Activated naive CD4-positive, alpha-beta T cell treated with anti-CD3 and anti-CD28 coated beads for 36 hours (primary cell): Measurements from ENCODE around the gene ENO3. TPM values are rescaled to one million over a fixed set of nuclear protein-coding genes. Genes with fewer than 3 reads are reported as not detected.
A peak's percentile ranks its signal among the peaks of the same experiment; 100 is the strongest.

Source experiments
- CTCF ChIA-PET: fragments of 350-600 bp; sonication (Branson Sonifier 250); formaldehyde crosslinking; loops from one replicate; lab custom pipeline; 2021; ENCODE audit warnings: antibody characterized with exemption; lab: Charles Lee
- DNase-seq: peaks from one replicate; pipeline ENCODE4 v3.0.0-alpha.2; 2020
- H3K27ac Mint-ChIP-seq: one replicate; pipeline ENCODE4 v1.8.0; 2021; ENCODE audit warnings: mild to moderate bottlenecking, mixed read lengths
- H3K27me3 Mint-ChIP-seq: one replicate; pipeline ENCODE4 v1.8.0; 2021; ENCODE audit warnings: low read depth, mixed read lengths
- H3K36me3 Mint-ChIP-seq: one replicate; pipeline ENCODE4 v1.8.0; 2021; ENCODE audit warnings: low read depth, mixed read lengths
- H3K4me1 Mint-ChIP-seq: one replicate; pipeline ENCODE4 v1.8.0; 2021; ENCODE audit warnings: low read depth, mixed read lengths
- H3K4me3 Mint-ChIP-seq: one replicate; pipeline ENCODE4 v1.8.0; 2021; ENCODE audit warnings: mild to moderate bottlenecking, moderate library complexity, mixed read lengths
- H3K9me3 Mint-ChIP-seq: one replicate; pipeline ENCODE4 v1.8.0; 2021; ENCODE audit warnings: mixed read lengths
- intact Hi-C: fragments of 100-400 bp; cut with micrococcal nuclease; formaldehyde crosslinking; loops from one replicate; pipeline ENCODE4 v1.15.1; 2023
- total RNA-seq, 2 experiments: library from RNA; stranded (reverse); gene quantifications; one replicate each; pipeline ENCODE4 v1.2.3, GENCODE V29; 2021

Gene ENO3
- total RNA-seq, 2 experiments from 2014 or later = 26.7 to 28.9 TPM

GRCh38 chr17:4938688-4939545 lies 12.0 kb upstream of the ENO3 start:
- CTCF ChIA-PET = interaction anchor here (1.2 to 2.8 kb wide), 4 partner anchors 13 to 149 kb away, joined by 3 to 15 read pairs (median 4); partner anchors contain the start of gene C17orf107
- H3K27me3 Mint-ChIP-seq = peaks cover under 1% of the 10 kb centered on the region
- H3K4me3 Mint-ChIP-seq = peak overlapping the region; percentile 94
- H3K4me1 Mint-ChIP-seq = peaks cover 54% of the 10 kb centered on the region
- H3K9me3 Mint-ChIP-seq = no peaks in the 10 kb centered on the region
- H3K36me3 Mint-ChIP-seq = peaks cover 53% of the 10 kb centered on the region
- intact Hi-C loops = no loop called here
- peak overlapping the region; percentile 86 for H3K27ac Mint-ChIP-seq
- no peak for DNase-seq

- H3K4me1 Mint-ChIP-seq = peaks cover 54% of the 10 kb centered on the region
- peak; percentile 27 for DNase-seq
- peak overlapping the region; percentile 94 for H3K4me3 Mint-ChIP-seq
- peaks cover 57% of the 10 kb centered on the region for H3K36me3 Mint-ChIP-seq
- intact Hi-C loops = no loop called here
- CTCF ChIA-PET = interaction anchor here (1.2 to 2.8 kb wide), 5 partner anchors 13 to 149 kb away, joined by 3 to 15 read pairs (median 4); partner anchors contain the start of genes C17orf107 and SPAG7
- no peaks in the 10 kb centered on the region for H3K9me3 Mint-ChIP-seq
- no peaks in the 10 kb centered on the region for H3K27me3 Mint-ChIP-seq
- H3K27ac Mint-ChIP-seq = peak overlapping the region; percentile 86
Observed at GRCh38 chr17:4939546-4939795, 11.4 kb upstream of the ENO3 start.

GRCh38 chr17:4939796-4940554 lies 10.9 kb upstream of the ENO3 start, which contains the start of the genes RNF167 and SLC25A11:
TSS of gene RNF167 (plus strand) at chr17:4940268. CDS start at chr17:4940910, 642 bp downstream.
TSS of gene SLC25A11 (minus strand) at chr17:4940046. CDS start at chr17:4939910, 136 bp downstream.
- intact Hi-C loops = loop anchor here (1.0 to 10.0 kb wide), 11 partner anchors 8 to 975 kb away; partner anchors contain the start of genes ARRB2, ATP2A3, C17orf107 and CAMTA2
- peaks cover 56% of the 10 kb centered on the region for H3K4me1 Mint-ChIP-seq
- no peaks in the 10 kb centered on the region for H3K9me3 Mint-ChIP-seq
- CTCF ChIA-PET = interaction anchor here (0.7 to 2.8 kb wide), 6 partner anchors 12 to 150 kb away, joined by 3 to 15 read pairs (median 4); partner anchors contain the start of genes C17orf107 and SPAG7
- DNase-seq = peak; percentile 98
- H3K36me3 Mint-ChIP-seq = peaks cover 62% of the 10 kb centered on the region
- H3K4me3 Mint-ChIP-seq = peak within 1 kb of the TSS; percentile 94
- peak within 1 kb of the TSS; percentile 99 for H3K27ac Mint-ChIP-seq
- no peaks in the 10 kb centered on the region for H3K27me3 Mint-ChIP-seq

GRCh38 chr17:4940555-4941318 lies 10.2 kb upstream of the ENO3 start:
- DNase-seq = peak; percentile 69
- Mint-ChIP-seq H3K4me1 (peaks cover 64% of the 10 kb centered on the region), H3K36me3 (peaks cover 69% of the 10 kb centered on the region), H3K4me3 (peak overlapping the region; percentile 94), H3K27me3 (no peaks in the 10 kb centered on the region), H3K27ac (peak overlapping the region; percentile 99), H3K9me3 (no peaks in the 10 kb centered on the region)
- CTCF ChIA-PET = interaction anchor here (0.7 to 2.8 kb wide), 5 partner anchors 11 to 151 kb away, joined by 3 to 15 read pairs (median 4); partner anchors contain the start of gene SPAG7
- intact Hi-C loops = loop anchor here (1.0 to 10.0 kb wide), 11 partner anchors 8 to 976 kb away; partner anchors contain the start of genes ARRB2, ATP2A3, C17orf107 and CAMTA2

DNA sequence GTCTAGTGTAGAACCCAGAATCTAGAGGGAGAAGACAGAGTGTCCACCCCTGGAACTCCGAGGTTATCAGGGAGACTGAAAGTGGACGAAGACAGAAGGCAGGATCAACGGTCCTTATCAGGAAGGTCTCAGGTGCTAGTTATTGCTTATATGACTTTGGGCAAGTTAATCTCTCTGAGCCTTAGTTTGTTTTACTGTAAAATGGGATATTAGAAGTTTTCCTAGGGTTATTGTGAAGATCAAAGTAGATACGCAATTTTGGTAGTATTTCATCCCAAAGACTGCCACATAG lies 9.7 kb upstream of the ENO3 start:
- no peak for DNase-seq
- intact Hi-C loops = loop anchor here (2.0 to 10.0 kb wide), 7 partner anchors 32 to 976 kb away; partner anchors contain the start of genes ARRB2, ATP2A3, C17orf107 and MED11
- Mint-ChIP-seq H3K4me1 (peaks cover 64% of the 10 kb centered on the region), H3K36me3 (peaks cover 71% of the 10 kb centered on the region), H3K27me3 (no peaks in the 10 kb centered on the region), H3K27ac (peak overlapping the region; percentile 99), H3K9me3 (no peaks in the 10 kb centered on the region), H3K4me3 (peak overlapping the region; percentile 94)
- CTCF ChIA-PET = no interaction called here

DNA sequence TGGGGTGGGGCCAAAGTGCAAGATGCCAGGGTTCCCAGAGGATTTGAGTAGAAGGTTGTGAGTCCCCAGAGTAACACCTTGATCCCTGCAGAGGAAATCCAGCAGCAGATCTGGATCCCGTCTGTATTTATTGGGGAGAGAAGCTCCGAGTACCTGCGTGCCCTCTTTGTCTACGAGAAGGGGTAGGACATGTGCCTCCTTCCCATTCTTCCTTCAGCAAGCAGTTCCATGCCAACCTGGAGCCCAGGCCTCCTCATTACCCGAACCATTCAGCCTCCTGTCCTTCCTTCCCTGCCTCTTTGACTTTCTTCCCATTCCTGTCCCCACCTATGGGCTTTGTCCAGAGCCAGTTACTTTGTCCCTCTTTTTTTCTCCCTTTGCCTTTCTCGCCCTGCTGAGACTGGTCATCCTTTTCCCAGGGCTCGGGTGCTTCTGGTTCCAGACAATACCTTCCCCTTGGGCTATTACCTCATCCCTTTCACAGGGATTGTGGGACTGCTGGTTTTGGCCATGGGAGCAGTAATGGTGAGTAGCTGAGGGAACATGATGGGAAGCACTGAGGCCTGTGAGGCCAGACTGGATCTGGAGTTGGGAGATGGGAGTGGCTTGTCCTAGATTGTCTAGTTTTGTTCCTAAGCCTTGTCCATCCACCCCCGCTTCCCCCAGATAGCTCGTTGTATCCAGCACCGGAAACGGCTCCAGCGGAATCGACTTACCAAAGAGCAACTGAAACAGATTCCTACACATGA lies 8.0 kb upstream of the ENO3 start:
- H3K4me3 Mint-ChIP-seq = peak overlapping the region; percentile 40
- CTCF ChIA-PET = no interaction called here
- H3K4me1 Mint-ChIP-seq = peaks cover 64% of the 10 kb centered on the region
- H3K9me3 Mint-ChIP-seq = no peaks in the 10 kb centered on the region
- peaks cover 78% of the 10 kb centered on the region for H3K36me3 Mint-ChIP-seq
- H3K27ac Mint-ChIP-seq = peak overlapping the region; percentile 99
- intact Hi-C loops = loop anchor here (10.0 kb wide), 2 partner anchors 342 to 978 kb away; partner anchors contain the start of genes ATP2A3 and RABEP1
- H3K27me3 Mint-ChIP-seq = no peaks in the 10 kb centered on the region
- no peak for DNase-seq

- intact Hi-C loops = loop anchor here (10.0 kb wide), 2 partner anchors 341 to 979 kb away; partner anchors contain the start of genes ATP2A3 and RABEP1
- H3K36me3 Mint-ChIP-seq = peaks cover 71% of the 10 kb centered on the region
- H3K9me3 Mint-ChIP-seq = no peaks in the 10 kb centered on the region
- peaks cover 55% of the 10 kb centered on the region for H3K4me1 Mint-ChIP-seq
- H3K27ac Mint-ChIP-seq = peak overlapping the region; percentile 99
- CTCF ChIA-PET = interaction anchor here (0.6 kb wide), 1 partner anchor 120 kb away, joined by 3 read pairs; no protein-coding TSS in a partner anchor
- no peaks in the 10 kb centered on the region for H3K27me3 Mint-ChIP-seq
- peak; percentile 73 for DNase-seq
- peak overlapping the region; percentile 97 for H3K4me3 Mint-ChIP-seq
Observed at GRCh38 chr17:4944163-4944553, 6.8 kb upstream of the ENO3 start.

- intact Hi-C loops = loop anchor here (5.0 to 10.0 kb wide), 3 partner anchors 340 to 980 kb away; partner anchors contain the start of genes ATP2A3, CYB5D2, RABEP1 and ZZEF1
- peak overlapping the region; percentile 97 for H3K4me3 Mint-ChIP-seq
- no peaks in the 10 kb centered on the region for H3K9me3 Mint-ChIP-seq
- peak overlapping the region; percentile 99 for H3K27ac Mint-ChIP-seq
- peaks cover 55% of the 10 kb centered on the region for H3K4me1 Mint-ChIP-seq
- DNase-seq = peak; percentile 36
- peaks cover 69% of the 10 kb centered on the region for H3K36me3 Mint-ChIP-seq
- H3K27me3 Mint-ChIP-seq = no peaks in the 10 kb centered on the region
- CTCF ChIA-PET = no interaction called here
Observed at GRCh38 chr17:4944554-4945175, 6.3 kb upstream of the ENO3 start.

GRCh38 chr17:4945176-4945943 lies 5.6 kb upstream of the ENO3 start:
- no peaks in the 10 kb centered on the region for H3K27me3 Mint-ChIP-seq
- peak overlapping the region; percentile 99 for H3K27ac Mint-ChIP-seq
- H3K36me3 Mint-ChIP-seq = peaks cover 66% of the 10 kb centered on the region
- no peaks in the 10 kb centered on the region for H3K9me3 Mint-ChIP-seq
- peak; percentile 95 for DNase-seq
- CTCF ChIA-PET = interaction anchor here (1.3 kb wide), 1 partner anchor 24 kb away, joined by 3 read pairs; no protein-coding TSS in a partner anchor
- H3K4me1 Mint-ChIP-seq = peaks cover 55% of the 10 kb centered on the region
- intact Hi-C loops = loop anchor here (5.0 to 10.0 kb wide), 3 partner anchors 339 to 981 kb away; partner anchors contain the start of genes ATP2A3, CYB5D2, RABEP1 and ZZEF1
- H3K4me3 Mint-ChIP-seq = peak overlapping the region; percentile 97

DNA sequence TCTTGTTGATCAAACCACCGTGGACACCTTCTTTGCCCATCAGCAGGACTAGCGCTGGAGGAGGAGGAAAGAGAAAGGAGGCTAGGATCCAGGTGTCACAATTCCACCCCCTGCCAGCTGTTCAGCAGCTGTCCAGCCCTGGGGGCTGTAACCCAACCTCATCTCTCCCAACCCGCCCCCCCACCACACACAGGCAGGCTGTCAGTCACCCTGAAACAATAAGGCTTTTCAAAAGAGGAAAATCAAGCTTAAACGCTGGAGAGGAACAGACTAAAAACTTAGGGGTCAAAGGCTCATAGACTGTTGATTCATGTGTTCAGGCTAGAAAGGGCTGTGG lies 5.0 kb upstream of the ENO3 start:
- no peaks in the 10 kb centered on the region for H3K9me3 Mint-ChIP-seq
- CTCF ChIA-PET = interaction anchor here (1.0 to 1.3 kb wide), 2 partner anchors 10 to 23 kb away, joined by 3 read pairs; no protein-coding TSS in a partner anchor
- H3K27me3 Mint-ChIP-seq = no peaks in the 10 kb centered on the region
- H3K4me3 Mint-ChIP-seq = peak overlapping the region; percentile 97
- H3K4me1 Mint-ChIP-seq = peaks cover 59% of the 10 kb centered on the region
- DNase-seq = no peak
- H3K27ac Mint-ChIP-seq = peak overlapping the region; percentile 99
- peaks cover 61% of the 10 kb centered on the region for H3K36me3 Mint-ChIP-seq
- intact Hi-C loops = loop anchor here (2.0 to 10.0 kb wide), 4 partner anchors 339 to 981 kb away; partner anchors contain the start of genes ATP2A3, CYB5D2, RABEP1 and UBE2G1
